NCI-H748 (cell line): ENCODE data around the gene RETREG1.

Experiments
- DNase-seq: peaks from one replicate; lab custom pipeline; 2025; ENCODE audit not compliant: unreplicated experiment; lab: John Stamatoyannopoulos, UW

The RETREG1 gene, protein sequence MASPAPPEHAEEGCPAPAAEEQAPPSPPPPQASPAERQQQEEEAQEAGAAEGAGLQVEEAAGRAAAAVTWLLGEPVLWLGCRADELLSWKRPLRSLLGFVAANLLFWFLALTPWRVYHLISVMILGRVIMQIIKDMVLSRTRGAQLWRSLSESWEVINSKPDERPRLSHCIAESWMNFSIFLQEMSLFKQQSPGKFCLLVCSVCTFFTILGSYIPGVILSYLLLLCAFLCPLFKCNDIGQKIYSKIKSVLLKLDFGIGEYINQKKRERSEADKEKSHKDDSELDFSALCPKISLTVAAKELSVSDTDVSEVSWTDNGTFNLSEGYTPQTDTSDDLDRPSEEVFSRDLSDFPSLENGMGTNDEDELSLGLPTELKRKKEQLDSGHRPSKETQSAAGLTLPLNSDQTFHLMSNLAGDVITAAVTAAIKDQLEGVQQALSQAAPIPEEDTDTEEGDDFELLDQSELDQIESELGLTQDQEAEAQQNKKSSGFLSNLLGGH

DNA sequence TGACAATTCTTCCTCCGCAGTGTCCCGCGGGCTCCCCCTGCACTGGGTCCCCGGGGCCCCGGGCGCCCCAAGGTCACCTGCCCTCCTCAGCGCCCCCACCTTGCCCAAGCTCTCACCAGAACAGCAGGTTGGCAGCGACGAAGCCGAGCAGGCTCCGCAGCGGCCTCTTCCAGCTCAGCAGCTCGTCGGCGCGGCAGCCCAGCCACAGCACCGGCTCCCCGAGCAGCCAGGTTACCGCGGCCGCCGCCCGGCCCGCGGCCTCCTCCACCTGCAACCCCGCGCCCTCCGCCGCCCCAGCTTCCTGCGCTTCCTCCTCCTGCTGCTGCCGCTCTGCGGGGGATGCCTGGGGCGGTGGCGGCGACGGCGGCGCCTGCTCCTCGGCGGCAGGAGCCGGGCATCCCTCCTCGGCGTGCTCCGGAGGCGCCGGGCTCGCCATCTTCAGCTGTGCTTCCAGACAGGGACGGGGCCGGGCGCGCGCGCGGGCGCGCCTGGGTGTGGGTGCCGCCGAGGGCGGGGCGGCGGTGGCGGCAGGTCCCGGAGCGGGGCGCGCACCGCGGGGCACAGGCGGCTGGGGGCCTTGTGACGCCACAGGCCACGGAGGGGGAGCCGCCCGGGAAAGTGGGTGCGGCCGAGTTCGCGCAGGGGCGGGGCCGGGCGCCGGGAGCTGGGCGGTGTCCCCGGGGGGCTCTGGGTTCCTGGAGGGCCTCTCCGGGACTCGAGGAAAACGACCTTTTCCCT, at the start of gene RETREG1:
Gene RETREG1, minus strand, starts transcription at position 462 of the 738 bp plus-strand sequence. Its CDS starts 26 bp downstream, at position 436.
- peak; percentile 90 for DNase-seq

DNA sequence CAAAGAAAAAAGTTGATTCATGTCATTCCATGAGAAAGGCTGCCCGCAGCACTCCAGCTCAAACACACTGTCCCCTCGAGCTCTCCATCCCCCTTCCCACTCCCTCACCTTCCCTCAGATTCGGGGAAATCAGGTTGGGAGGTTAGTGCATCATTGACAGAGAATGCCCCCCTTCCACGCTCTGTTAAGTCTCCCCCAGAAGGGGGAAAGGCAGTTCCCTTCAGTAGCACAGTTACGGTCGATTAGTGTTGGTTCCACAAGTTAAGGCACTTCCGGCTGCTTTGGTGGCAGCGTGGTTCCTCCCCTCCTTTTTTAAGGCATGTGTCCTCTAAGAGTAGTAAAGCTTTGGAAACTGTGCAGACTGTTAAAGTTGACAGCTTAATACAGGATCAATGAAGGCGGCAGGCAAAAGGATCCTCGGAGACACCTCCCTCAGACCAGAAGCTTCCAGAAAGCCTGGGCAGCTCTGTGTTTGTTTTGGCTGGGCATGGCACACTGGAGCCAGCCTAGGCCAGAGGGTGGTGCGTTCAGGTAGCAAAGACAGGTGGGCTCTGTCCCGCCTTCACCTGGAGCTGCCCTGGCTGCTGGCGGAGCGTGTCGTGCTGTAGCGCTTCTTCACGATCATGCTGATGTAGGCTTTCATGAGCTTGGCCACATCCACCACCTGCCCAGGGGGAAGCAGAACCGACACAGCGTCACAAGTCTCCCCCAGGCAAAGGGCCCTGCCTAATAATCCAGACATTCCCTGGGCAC, 49.5 kb upstream of the RETREG1 start:
- DNase-seq: peak; percentile 70

DNA sequence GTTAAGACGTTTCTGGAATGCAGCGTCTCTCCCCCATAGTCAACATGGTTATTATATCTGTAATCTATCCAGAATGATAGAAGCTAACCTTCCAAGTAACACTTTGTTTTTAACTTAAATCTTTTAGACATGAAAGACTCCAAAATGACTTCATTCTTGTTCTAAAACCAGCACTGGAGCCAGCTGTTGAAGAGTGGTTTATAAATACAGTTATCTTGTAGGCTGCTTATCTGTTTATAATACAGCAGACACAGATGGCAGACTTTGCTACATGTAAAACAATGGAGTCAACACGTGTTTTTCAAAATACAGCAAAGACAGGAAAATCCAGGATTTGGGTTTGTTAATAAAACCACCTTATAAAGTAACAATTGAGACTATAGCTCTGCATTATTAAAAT, 48.8 kb upstream of the RETREG1 start:
- no peak for DNase-seq

DNA sequence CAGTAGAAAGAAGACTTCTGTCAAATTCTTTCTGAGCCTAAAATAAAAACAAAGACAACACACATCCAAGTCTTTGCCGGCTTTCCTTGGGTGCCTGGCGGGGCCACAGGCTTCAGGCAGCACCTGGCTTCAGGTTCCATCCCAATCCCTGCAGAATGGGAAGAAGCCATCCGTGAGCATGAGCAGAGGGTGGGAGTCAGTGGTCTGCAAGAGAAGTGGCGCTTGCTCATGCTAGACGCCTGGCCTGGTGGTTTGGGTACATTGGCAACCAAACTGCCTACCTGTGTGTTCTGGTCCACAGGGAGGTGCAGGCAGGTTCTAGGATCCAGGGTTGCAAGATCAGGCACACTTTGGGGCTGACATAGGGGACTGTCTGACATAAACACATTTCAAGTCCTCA, 47.6 kb upstream of the RETREG1 start:
- no peak for DNase-seq

- no peak for DNase-seq
These were observed 47.0 kb upstream of the RETREG1 start for GRCh38 chr5:16663840-16664239.

DNA sequence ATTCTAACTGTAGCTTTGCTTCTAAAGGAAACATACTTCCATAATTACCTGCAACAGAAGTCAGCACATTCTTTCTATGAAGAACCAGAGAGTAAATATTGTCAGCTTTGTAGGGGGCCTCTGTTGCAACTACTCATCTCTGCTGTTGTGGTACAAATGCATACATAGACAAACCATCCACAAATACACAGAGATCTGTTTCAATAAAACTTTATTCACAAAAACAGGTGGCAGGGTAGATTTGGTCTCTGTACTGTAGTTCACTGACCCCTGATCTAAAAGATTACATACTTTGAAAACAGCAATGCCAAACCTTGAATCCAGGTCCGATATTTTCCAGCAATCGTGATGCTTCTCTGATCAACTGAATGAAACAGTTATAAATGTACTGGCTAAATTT, 44.9 kb upstream of the RETREG1 start:
- no peak for DNase-seq

DNA sequence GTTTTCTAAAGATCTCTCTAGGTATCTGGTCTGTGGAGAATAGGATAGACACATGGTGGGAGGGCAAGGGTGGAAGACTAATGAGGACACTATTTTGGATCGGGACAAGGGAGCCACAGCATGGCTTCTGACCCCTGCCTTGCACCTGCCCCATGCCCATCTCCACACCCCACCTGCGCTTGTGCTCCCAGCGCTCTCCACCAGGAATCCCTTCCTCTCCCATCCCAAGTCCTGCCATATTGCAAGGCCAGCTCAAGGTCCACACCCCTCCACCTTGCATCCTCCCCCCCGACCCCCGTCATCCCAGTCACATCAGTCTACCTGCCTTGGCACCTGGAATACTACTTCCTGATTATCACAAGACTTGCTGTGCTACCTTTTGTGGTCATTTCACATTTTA, 44.2 kb upstream of the RETREG1 start:
- DNase-seq: no peak

- DNase-seq: no peak
These were observed 42.7 kb upstream of the RETREG1 start for GRCh38 chr5:16659536-16659935.

GRCh38 chr5:16656561-16657191, 39.9 kb upstream of the RETREG1 start:
- DNase-seq: no peak

GRCh38 chr5:16654647-16655334, 38.0 kb upstream of the RETREG1 start:
- no peak for DNase-seq

- DNase-seq: peak; percentile 38
These were observed 31.9 kb upstream of the RETREG1 start for GRCh38 chr5:16648739-16649138.

- DNase-seq: no peak
These were observed 27.6 kb upstream of the RETREG1 start for GRCh38 chr5:16644301-16644889.

DNA sequence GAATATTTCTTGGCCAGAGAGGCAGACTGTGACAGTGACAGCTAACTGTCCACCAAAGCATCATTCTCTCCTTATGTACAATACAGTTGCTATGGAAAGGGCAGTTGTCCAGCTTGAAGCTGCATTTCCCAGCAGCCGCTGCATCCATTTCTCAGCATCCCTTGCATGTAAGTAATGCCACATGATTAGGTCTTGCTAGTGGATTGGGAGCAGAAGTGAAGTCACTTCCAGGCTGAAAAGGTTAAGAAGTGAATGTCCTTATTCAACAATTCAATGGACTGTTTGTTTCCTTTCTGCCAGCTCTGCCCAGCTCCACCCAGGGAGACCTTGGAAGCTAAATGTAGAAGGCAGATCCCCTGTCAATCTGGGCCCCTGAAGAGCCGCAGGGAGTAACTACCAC, 26.1 kb upstream of the RETREG1 start:
- DNase-seq: no peak

GRCh38 chr5:16639206-16639605, 22.4 kb upstream of the RETREG1 start:
- no peak for DNase-seq

DNA sequence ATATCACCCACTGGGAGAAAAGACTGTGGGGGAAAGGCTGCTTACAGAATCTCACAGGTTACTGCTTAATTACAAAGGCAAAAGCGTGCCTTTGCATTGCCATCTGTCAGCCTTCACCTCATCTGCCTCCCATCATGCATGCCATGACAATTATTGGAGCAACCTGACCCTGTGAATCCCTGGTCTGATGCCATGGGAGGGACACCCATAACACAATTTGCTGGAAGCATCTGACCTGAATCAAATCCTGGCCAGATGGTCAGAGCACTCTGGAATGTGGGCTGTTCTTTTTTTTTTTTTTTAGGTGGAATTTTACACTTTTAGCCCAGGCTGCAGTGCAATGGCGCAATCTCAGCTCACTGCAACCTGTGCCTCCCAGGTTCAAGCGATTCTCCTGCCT, 11.6 kb upstream of the RETREG1 start:
- no peak for DNase-seq

DNA sequence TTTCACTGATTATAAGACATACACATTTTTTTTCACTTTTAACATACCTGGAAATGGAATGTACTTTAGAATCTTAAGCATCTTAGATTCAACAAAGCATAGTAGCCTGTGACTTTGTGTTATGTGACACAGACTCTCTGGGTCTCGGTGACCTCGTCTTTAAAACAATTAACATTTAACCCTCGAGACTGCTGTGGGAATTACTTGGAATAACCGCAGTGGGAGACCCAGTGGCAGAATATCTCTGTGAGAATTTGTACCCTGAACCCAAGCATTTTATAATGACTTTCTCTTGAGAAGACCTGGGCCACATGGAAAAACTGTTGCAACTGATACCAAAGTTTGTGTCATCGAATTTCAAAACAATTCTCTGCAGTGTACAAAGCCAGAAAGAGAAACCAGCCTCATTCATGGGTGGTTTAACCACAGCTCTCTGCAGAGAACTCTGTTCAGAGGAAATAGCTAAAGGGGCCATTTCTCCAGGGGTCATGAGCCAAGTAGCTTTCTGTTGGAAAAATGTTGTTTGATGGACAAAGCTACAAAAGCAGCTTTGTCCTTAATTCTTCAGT, 10.0 kb upstream of the RETREG1 start:
- DNase-seq: no peak

- DNase-seq: no peak
These were observed 8.3 kb upstream of the RETREG1 start for GRCh38 chr5:16625096-16625495.

- no peak for DNase-seq
These were observed 2.3 kb upstream of the RETREG1 start for GRCh38 chr5:16619136-16619535.

DNA sequence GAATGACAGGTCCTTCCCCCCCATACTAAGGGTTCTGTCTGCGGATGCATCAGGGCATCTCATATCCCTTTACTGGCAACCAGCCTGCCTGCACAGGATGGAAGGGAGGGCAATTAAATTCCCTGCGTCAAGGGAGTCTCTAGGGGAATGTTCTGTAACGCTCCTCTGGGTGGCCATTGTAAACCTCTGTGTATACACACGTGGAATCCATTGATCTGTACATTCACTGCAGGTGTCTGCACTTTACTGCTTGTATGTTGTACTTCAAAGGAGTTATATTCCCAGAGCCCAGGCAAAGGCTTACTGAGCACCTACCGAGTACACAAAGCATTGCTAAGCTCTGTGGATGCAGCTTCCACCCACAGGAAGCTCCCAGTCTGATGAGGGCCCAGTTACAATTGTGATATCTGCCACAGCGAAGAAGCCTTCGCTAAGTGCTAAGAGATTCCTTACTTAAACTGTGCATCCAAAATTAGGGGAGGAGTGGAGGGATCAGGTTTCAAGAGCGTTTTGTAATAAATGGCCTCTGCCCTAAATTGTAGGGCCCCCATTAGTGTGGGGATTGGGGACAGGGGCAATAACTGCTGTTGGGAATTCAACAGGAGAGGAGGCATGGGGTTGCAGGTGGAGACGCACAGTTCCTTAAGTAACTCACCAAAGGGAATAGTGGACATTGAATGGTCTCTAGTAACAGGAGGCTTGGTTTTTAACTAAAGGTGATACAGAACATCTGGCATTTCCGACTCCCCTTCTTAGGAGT, 1.5 kb upstream of the RETREG1 start:
- DNase-seq: peak; percentile 89
